NCI-H82 (cell line): ENCODE measurements around the gene PNPLA7.
"Not testable (repeated sequence)": the region's sequence is repeated elsewhere in the genome, so short reads cannot be mapped to it uniquely, and the experiment has no call there.

ENCODE experiments used
- DNase-seq: peaks from one replicate; lab custom pipeline; 2025; lab: John Stamatoyannopoulos, UW

The PNPLA7 gene

DNA sequence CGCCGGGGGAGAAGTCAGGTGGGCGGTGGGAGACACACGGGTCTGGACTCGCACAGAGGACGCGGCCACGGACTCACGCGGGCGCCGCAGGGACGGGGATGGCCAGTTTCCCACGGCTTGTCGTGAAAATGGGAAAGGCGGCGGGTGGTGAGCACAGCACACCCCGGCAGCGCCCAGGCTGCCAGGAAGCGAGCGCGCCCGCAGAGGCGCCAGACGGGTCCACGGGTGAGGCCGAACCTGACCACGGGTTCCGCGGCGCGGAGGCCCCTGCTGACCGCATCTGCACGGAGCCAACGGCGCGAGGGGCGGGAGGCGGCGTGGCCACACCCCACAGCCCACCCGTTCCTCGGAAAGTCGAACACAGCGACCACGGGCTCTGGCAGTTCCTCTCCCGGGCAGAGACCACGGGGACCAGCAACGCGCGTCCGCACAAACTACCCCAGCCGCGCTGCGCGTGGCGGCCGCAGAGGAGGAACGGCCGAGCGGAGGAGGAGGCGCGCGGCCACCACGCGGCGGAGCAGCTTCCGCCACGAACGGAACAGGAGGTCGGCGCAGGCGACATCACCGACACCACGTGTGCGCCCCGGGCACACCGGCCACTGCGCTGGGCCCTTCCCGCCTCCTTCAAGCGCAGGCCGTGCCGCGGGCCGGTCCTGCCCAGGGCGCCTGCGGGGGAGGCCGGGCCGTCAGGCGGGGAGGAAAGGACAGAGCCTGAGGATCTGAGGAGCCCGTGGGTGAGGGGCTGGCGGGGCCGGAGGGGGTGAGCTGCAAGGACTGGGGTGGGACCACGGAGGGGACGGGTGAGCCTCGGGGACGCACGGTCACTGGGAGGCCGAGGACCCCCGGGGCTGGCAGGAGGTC, 132.8 kb downstream of the PNPLA7 start:
- DNase-seq: no peak

DNA sequence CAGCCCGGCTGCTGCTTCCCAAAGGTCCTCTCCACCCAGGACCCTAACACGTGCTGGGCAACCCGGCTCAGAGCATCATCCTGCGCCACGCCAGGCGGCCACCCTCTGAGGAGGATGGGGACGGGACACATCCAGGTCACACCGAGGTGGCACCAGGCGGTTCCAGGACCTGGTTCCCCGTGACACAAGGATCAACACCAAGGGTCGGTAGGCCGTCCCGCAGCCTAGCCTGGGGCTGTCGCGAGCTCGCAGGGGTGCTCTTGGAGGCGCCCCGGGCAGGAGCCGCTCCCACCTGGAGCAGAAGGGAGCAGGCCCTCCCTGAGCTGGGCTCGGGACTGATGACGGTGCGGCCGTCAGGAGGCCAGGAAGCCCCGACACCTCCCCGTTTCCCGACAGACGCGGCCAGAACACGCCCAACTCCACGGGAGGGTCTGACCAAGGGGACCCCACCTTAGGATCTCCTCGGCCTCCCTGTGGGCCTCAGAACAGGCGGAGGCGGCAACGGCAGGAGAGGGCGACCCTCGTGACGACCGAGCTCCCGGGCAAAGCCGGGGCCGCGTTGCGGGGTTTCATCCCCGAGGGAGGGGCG, 133.5 kb downstream of the PNPLA7 start:
- DNase-seq: no peak

DNA sequence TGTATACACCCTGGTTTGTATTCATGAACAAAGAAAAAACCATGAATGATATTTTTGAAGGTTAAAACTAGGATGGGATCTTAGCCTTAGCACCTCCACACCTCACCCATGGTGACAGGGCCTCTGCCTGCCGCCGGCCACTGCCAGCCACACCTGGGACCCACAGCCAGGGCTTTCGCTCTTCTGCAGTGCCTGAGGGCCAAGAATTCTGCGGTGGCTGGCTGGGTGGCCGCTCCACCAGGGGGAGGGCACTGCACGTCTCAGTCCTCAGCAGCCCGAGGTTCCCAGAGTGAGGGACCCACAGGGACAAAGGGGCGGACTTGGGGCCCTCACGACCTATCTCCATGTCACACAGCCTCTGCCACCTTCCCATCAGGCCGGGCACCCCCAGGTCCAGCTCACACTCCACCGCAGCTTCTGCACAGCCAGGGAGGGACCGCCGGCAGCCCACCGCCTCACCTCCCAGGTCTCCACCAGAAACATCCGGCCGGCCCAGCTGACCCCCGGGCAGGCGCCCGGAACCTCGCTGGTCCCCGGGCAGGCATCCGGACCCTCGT, 134.1 kb downstream of the PNPLA7 start:
- DNase-seq: no peak

DNA sequence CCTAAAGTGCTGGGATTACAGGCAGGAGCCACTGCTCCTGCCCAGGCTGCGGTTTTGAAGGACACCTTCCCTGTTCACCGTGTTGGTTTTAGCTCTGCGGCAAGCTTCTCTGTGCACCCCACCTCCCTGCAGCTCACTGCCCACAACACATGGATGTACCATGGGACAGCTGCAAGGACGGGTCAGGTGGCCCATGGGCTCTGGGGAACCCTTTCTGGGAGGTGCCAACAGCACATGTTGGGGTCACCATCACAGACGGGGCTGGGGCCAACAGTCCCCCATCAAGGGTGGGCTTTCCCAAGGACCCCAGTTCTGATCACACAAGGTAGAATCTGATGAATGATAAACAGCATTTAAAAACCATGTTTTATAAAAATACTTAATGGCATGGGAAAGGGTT, 134.8 kb downstream of the PNPLA7 start:
- no peak for DNase-seq

DNA sequence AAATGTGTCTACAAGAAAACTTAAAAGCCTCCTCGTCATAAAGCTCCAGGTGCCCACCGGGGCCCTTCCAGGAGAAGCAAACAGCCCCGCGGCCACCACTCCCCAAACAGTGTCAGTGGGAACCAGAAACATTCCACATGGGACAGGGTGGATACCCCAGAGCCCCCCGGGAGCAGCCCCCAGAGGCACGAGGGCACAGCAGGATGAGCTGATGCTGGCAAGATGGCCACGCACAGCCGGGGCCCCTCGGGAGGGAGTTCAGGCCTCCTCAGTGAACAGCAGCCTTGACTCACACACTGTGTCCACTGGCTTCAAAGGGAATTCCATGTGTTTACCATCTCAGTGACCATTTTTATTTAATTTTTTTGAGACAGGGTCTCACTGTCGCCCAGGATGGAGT, 137.8 kb downstream of the PNPLA7 start:
- no peak for DNase-seq

DNA sequence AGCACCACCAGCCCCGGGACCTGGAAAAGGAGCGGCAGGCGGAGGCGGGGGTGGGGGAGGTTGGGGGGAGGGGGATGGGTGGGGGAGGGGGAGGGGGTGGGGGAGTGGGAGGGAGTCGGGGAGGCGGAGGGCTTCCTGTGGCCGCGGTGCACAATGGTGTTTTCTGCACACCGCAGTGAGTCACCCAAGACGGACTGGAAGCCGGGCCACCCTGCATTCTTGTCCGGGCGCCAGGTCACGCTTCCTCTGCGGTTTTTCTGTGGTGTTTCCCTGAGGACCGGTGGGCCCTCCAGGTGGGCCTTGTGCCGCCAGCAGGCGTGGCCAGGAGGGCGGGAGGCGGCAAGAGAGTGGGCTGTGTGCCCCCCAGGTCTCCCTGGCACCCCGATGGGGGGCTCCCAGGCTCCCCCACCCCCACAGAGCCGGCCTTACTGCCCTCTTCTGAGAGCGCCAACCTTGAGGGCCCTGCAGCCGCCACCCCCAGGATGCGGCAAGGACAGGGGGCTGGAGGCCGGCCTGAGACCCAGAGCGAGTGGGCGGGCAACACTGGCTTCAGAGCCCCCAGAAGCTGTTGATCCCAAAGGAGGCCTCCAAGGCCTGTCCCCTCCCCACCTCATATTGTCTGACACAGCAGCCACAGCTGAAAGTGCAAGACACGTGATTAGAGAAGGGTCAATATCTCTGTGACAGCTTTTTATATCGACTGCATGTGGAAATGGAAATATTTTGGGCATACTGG, 138.4 kb downstream of the PNPLA7 start:
- DNase-seq: no peak

DNA sequence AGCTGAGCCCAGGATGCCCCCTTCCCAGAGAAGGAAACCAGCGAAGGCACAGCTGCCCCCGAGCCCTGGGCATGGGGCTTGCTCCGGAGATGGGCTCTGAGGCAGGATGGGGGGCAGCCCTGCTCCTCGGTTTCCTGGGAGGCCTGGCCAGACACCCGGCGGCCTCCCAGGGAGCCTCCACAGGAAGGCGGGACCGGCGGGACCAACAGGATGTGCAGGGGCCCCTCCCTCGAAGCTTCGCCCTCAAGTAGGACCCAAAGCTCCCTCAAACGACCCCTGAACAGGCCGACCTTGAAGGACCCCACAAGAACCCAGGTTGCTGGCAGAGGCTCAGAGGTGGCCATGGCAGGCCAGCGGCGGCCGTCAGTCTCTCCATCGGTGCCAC, 138.9 kb downstream of the PNPLA7 start:
- no peak for DNase-seq

DNA sequence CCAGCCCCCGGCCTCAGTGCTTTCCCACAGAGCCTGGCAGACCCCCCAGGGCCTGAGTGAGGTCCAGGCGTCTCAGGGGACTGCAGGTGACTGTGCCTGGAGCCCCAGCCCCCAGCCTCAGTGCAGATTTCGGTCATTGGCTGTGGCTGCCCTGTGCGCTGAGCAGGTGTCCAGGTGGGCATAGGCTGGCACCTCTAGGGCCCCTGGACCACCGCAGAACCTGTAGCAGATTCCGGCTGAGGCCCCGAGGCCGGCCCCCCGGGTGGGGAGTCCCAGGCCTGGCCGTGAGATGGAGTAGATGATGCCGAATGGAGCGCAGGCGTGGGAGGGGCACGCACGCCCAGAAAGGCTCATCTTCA, 139.3 kb downstream of the PNPLA7 start:
- no peak for DNase-seq

DNA sequence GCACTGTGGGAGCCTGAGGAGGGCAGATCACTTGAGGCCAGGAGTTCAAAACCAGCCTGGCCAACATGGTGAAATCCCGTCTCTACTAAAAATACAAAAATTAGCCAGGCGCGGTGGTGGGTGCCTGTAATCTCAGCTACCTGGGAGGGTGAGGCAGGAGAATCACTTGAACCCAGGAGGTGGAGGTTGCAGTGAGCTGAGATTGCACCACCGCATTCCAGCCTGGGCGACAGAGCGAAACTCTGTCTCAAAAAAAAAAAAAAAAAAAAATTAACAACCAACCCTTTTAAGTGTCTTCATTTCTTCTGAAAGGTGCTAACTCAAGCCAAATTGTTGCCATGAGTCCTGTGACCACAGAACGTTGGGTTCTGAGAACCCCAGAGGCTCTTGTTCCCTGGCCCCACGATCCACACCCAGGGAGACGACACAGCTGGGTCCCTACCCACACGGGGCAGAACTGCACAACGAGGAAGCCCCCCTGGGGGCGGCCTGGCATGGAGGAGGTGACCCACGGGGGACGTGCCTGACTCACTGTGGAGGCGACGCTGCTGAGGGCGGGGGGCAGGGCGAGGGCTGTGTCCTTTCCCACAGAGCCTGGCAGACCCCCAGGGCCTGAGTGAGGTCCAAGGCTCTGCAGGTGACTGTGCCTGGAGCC, 139.8 kb downstream of the PNPLA7 start:
- DNase-seq: not testable (repeated sequence)
